ENCODE data around the gene ASGR1. TPM values are rescaled to one million over a fixed set of nuclear protein-coding genes. Genes with fewer than 3 reads are reported as not detected.

The ASGR1 gene
- 0.21 and 0.56 TPM in 2 replicates for total RNA-seq (2014; rRNA removed; shearing (Covaris generic))
- polyA plus RNA-seq (2015; cell fraction: cytosol; rRNA removed): not detected in 2 replicates
- polyA plus RNA-seq (2015; cell fraction: nucleus; rRNA removed): 4.6 TPM in 1 of 2 replicates, not detected in the other

- no peak for DNase-seq (ENCODE audit: low read depth, low spot score)
- in situ Hi-C loops (cut with HindIII; ENCODE audit: low pct_unique_long_range_greater_than_20kb, low sequenced_read_pairs): no loop called here
Observed at GRCh38 chr17:7179317-7180254, at the start of gene ASGR1. TSS of gene ASGR1 (minus strand) at chr17:7179370. CDS start at chr17:7178563, 807 bp downstream.

GRCh38 chr17:7228920-7229319 lies 49.8 kb upstream of the ASGR1 start:
- in situ Hi-C loops (cut with HindIII; ENCODE audit: low pct_unique_long_range_greater_than_20kb, low sequenced_read_pairs): no loop called here

GRCh38 chr17:7226721-7227710 lies 47.8 kb upstream of the ASGR1 start:
- no peak for DNase-seq (ENCODE audit: low read depth, low spot score)
- in situ Hi-C loops (cut with HindIII; ENCODE audit: low pct_unique_long_range_greater_than_20kb, low sequenced_read_pairs): no loop called here

More at GRCh38 chr17:7228920-7229319, 49.8 kb upstream of the ASGR1 start:
- no peak for DNase-seq (ENCODE audit: low read depth, low spot score)

- in situ Hi-C loops (cut with HindIII; ENCODE audit: low pct_unique_long_range_greater_than_20kb, low sequenced_read_pairs): no loop called here
- DNase-seq (ENCODE audit: low read depth, low spot score): no peak
Observed at GRCh38 chr17:7225711-7226331, 46.7 kb upstream of the ASGR1 start.

- no peak for DNase-seq (ENCODE audit: low read depth, low spot score)
- in situ Hi-C loops (cut with HindIII; ENCODE audit: low pct_unique_long_range_greater_than_20kb, low sequenced_read_pairs): no loop called here
Observed at GRCh38 chr17:7224661-7225111, 45.5 kb upstream of the ASGR1 start.

GRCh38 chr17:7224110-7224509 lies 44.9 kb upstream of the ASGR1 start:
- DNase-seq (ENCODE audit: low read depth, low spot score): no peak
- in situ Hi-C loops (cut with HindIII; ENCODE audit: low pct_unique_long_range_greater_than_20kb, low sequenced_read_pairs): no loop called here

- in situ Hi-C loops (cut with HindIII; ENCODE audit: low pct_unique_long_range_greater_than_20kb, low sequenced_read_pairs): no loop called here
- DNase-seq (ENCODE audit: low read depth, low spot score): no peak
Observed at GRCh38 chr17:7223375-7223774, 44.2 kb upstream of the ASGR1 start.

- in situ Hi-C loops (cut with HindIII; ENCODE audit: low pct_unique_long_range_greater_than_20kb, low sequenced_read_pairs): no loop called here
- no peak for DNase-seq (ENCODE audit: low read depth, low spot score)
Observed at GRCh38 chr17:7222972-7223292, 43.8 kb upstream of the ASGR1 start.

GRCh38 chr17:7222093-7222971 lies 43.2 kb upstream of the ASGR1 start:
- in situ Hi-C loops (cut with HindIII; ENCODE audit: low pct_unique_long_range_greater_than_20kb, low sequenced_read_pairs): no loop called here
- DNase-seq (ENCODE audit: low read depth, low spot score): no peak

GRCh38 chr17:7221278-7222092 lies 42.3 kb upstream of the ASGR1 start:
- DNase-seq (ENCODE audit: low read depth, low spot score): no peak
- in situ Hi-C loops (cut with HindIII; ENCODE audit: low pct_unique_long_range_greater_than_20kb, low sequenced_read_pairs): no loop called here

GRCh38 chr17:7220593-7221277 lies 41.6 kb upstream of the ASGR1 start:
- in situ Hi-C loops (cut with HindIII; ENCODE audit: low pct_unique_long_range_greater_than_20kb, low sequenced_read_pairs): no loop called here
- peak; percentile 87 for DNase-seq (ENCODE audit: low read depth, low spot score)

- in situ Hi-C loops (cut with HindIII; ENCODE audit: low pct_unique_long_range_greater_than_20kb, low sequenced_read_pairs): no loop called here
- DNase-seq (ENCODE audit: low read depth, low spot score): peak; percentile 79
Observed at GRCh38 chr17:7219812-7220592, 40.8 kb upstream of the ASGR1 start, which contains the start of the genes ACADVL and DLG4. TSS of gene ACADVL (plus strand) at chr17:7219938. CDS start at chr17:7219985, 47 bp downstream. TSS of gene DLG4 (minus strand) at chr17:7219836.

- DNase-seq (ENCODE audit: low read depth, low spot score): no peak
- in situ Hi-C loops (cut with HindIII; ENCODE audit: low pct_unique_long_range_greater_than_20kb, low sequenced_read_pairs): no loop called here
Observed at GRCh38 chr17:7219229-7219811, 40.1 kb upstream of the ASGR1 start.

GRCh38 chr17:7218758-7219157 lies 39.6 kb upstream of the ASGR1 start:
- no peak for DNase-seq (ENCODE audit: low read depth, low spot score)
- in situ Hi-C loops (cut with HindIII; ENCODE audit: low pct_unique_long_range_greater_than_20kb, low sequenced_read_pairs): no loop called here
